Stimulated activated CD4-positive, alpha-beta T cell treated with anti-CD3 and anti-CD28 coated beads, Interleukin-4, amount 100 ng/mL, for 1 hour (primary cell): Measurements from ENCODE around the gene ZNF493.
A peak's percentile ranks its signal among the peaks of the same experiment; 100 is the strongest.

Experiments
- DNase-seq: peaks from one replicate; pipeline ENCODE4 v3.0.0-alpha.2; 2020

Gene ZNF493

DNA sequence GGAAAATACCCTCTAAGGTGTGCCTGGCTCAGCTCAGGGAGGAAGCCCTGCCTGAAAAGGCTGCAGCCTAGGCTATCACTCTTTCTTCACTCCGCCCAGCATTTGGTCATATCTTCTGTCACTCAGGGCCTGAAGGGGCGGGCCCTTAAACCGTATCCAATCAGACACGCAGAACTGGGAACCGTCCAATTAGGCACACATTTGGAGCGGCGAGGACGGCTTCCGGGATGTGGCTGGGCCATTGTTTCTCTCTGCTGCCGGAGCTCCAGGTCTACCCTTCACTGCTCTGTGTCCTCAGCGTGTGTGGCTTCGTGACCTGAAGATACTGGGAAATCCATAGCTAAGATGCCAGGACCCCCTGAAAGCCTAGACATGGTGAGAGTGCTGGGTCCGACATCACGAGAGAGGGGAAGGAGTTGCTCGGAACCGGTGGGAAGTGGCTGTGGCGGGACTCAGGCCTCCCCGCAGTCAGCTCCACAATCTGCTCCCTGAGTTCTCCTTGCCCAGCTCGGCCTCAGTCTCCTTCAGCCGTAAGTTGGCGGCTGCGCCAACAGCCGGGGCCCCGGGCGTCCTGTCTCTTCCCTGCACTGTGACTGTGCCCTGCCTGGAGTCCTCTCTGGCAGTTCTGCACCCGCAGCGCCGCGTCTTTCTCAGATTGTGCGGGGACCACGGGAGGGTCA, at the start of gene ZNF493:
Gene ZNF493, plus strand, starts transcription at position 241 of the 680 bp plus-strand sequence. Its CDS starts 105 bp downstream, at position 346.
- peak; percentile 88 for DNase-seq

- no peak for DNase-seq
Measured at GRCh38 chr19:21352830-21353229, 44.1 kb upstream of the ZNF493 start.

DNA sequence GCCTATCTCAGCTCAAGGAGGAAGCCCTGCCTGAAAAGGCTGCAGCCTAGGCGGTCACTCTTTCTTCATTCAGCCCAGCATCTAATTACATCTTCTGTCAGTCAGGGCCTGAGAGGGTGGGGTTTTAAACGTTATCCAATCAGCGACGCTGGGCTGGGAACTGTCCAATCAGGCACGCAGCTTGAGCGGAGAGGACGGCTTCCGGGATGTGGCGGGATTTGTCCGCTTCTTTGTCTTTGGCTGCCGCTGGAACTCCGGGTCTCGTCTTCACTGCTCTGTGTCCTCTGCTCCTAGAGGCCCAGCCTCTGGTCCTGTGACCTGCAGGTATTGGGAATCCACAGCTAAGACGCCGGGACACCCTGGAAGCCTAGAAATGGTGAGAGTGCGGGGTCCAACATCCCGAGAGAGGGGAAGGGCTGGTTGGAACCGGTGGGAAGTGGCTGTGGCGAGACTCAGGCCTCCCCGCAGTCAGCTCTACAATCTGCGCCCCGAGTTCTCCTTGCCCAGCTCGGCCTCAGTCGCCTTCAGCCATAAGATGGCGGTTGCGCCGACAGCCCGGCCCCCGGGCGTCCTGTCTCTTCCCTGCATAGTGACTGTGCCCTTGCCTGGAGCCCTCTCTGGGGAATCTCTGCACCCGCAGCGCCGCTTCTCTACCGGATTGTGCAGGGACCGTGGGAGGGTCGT, 38.0 kb upstream of the ZNF493 start, which contains the start of gene ZNF738:
Gene ZNF738, plus strand, starts transcription at position 233 of the 684 bp plus-strand sequence. Its CDS starts 141 bp downstream, at position 374.
- peak; percentile 79 for DNase-seq

GRCh38 chr19:21362291-21362690, 34.6 kb upstream of the ZNF493 start:
- DNase-seq: no peak

DNA sequence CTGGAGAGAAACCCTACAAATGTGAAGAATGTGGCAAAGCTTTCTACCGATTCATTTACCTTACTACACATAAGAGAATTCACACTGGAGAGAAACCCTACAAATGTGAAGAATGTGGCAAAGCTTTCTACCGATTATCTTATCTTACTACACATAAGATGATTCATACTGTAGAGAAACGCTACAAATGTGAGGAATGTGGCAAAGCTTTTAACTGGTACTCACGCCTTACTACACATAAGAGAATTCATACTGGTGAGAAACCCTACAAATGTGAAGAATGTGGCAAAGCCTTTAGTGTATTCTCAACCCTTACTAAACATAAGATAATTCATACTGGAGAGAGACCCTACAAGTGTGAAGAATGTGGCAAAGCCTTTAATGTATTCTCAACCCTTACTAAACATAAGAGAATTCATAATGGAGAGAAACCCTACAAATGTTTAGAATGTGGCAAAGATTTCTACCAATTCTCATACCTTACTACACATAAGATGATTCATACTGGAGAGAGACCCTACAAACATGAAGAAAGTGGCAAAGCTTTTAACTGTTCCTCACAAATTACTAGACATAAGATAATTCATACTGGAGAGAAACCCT, 12.9 kb upstream of the ZNF493 start:
- DNase-seq: no peak

DNA sequence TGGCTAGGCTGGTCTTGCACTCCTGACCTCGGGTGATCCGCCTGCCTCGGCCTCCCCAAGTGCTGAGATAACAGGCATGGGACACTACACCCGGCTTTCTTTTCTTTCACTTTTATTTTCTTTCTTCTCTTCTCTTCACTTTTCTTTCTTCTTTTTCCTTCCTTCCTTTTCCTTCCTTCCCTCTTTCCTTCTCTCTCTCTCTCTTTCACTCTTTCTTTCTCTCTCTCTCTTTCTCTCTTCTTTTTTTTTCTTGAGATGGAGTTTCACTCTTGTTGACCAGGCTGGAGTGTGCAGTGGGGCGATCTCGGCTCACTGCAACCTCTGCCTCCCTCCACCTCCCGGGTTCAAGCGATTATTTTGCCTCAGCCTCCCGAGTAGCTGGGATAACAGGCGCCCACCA, 812 bp upstream of the ZNF493 start:
- DNase-seq: no peak

DNA sequence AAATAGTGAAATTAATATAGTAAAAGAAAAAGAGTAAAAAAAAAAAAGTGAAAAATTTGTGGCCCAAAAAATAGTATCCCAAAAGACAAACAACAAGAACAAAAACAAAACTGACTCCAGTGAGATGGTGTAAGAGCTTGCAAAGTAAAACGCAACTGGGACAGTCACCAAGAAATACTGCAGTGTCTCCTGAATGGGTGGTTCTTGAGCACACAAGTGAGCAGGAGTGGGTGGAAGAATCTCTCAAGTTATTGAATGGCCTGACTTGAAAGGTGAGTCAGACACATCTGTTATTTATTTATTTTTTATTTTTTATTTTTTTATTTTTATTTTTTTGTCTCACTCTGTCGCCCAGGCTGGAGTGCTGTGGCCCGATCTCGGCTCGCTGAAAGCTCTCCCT, 1.9 kb downstream of the ZNF493 start:
- DNase-seq: no peak

DNA sequence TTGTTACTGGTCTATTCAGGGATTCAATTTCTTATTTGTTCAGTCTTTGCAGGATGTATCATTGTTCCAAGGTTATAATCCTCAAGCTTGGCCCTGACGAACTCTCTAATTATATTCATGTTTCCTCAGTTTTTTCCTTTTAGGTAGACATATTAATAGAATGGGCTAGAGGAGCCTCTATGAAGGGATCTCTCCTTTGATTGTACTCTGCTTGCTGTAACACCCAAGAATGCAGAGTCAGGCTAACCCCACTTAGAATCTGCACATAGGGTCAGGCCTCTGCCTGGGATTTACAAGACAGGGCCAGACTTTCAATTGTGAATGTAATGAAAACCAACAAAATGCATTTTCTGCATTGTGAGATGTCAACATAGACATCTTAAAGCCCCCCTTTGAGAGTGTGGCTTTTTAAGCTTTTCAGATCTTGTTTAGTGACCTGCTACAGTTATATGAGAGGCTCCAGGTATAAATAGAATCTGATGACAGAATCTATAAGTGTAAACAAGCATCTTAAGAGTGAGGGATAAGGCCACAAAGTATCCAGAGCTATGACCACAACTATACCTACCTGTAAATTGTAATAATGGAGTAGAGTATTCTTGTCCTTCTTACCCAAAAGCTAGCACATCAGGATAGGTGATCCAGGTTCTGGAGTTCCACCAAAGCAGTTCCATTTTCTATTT, 5.5 kb downstream of the ZNF493 start:
- no peak for DNase-seq

GRCh38 chr19:21410166-21410565, 13.2 kb downstream of the ZNF493 start:
- no peak for DNase-seq

GRCh38 chr19:21422244-21422643, 25.3 kb downstream of the ZNF493 start:
- no peak for DNase-seq

DNA sequence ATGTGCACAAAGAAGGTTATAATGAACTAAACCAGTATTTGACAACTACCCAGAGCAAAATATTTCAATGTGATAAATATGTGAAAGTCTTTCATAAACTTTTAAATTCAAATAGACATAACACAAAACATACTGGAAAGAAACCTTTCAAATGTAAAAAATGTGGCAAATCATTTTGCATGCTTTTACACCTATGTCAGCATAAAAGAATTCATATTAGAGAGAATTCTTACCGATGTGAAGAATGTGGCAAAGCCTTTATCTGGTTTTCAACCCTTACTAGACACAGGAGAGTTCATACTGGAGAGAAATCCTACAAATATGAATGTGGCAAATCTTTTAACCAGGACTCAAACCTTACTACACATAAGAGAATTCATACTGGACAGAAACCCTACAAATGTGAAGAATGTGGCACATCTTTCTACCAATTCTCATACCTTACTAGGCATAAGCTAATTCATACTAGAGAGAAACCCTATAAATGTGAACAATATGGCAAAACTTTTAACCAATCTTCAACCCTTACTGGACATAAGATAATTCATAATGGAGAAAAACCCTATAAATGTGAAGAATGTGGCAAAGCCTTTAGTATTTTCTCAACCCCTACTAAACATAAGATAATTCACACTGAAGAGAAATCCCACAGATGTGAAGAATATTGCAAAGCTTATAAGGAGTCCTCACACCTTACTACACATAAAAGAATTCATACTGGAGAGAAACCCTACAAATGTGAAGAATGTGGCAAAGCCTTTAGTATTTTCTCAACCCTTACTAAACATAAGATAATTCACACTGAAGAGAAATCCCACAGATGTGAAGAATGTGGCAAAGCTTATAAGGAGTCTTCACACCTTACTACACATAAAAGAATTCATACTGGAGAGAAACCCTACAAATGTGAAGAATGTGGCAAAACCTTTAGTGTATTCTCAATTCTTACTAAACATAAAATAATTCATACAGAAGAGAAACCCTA, 26.4 kb downstream of the ZNF493 start:
- no peak for DNase-seq

- DNase-seq: no peak
Measured at GRCh38 chr19:21430675-21431074, 33.7 kb downstream of the ZNF493 start.

GRCh38 chr19:21432590-21432989, 35.7 kb downstream of the ZNF493 start:
- DNase-seq: no peak

DNA sequence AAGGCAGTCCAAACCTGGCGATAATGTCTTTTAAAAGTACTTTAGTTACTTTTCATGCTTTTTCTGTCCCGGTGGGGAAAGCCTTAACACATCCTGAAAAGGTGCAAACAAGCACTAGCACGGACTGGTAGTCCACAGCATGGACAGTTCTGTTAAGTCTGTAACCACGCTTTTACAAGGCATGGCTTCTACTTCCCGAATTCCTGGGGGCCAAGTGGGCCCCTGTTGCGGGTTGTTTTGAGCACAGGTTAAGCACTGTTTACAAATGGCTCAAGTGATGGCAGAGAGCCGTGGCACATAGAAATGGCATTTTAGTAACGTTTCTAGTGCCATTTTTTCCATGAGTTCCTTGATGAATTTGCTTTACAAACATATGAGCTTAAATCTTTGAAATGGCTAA, 37.6 kb downstream of the ZNF493 start:
- no peak for DNase-seq

- no peak for DNase-seq
Measured at GRCh38 chr19:21434967-21435544, 38.1 kb downstream of the ZNF493 start.

DNA sequence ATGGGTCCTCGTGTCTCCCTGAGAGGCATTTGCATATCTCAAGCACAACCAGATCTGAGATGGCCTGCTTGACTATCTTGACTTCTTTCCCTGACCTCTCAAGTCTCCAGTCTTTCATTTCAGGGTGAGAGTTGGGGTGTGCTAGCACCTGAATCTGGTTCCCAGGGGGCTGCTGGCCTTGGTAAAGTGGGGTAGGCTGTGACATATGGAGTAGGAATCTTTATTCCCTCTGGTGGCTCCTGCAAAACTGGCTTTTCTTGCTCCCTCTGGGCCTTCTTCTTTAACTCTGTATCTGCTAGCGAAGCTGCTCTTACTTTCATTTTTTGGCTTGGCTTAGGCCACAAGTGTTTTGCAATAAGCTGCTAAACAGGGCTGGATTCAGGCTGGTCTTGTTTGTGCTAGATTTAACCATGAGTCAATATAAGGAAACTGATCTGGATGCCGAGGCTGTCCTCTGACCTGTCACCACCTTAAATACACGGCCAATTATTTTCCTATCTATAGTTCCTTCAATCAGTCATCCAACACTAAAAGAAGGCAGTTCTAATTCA, 42.3 kb downstream of the ZNF493 start:
- no peak for DNase-seq

GRCh38 chr19:21440321-21440720, 43.4 kb downstream of the ZNF493 start:
- no peak for DNase-seq

DNA sequence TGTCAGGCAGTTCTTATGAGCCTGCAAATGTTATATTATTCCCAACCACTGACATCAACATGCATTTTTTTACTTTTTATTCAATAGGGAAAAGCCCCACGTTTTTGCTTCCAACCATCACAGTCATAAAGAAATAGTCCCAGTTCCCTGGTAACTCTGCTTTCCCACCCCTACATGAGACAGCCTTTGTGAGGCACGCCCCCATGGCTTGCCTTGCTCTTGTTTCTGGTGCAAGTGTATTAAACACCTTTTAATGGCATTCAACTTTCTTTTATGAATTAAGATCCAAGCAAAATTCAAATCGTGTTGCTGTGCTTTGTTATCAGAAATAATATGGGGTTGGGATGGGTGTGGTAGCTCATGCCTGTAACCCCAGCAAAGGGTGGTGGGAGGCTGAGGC, 54.3 kb downstream of the ZNF493 start:
- no peak for DNase-seq

DNA sequence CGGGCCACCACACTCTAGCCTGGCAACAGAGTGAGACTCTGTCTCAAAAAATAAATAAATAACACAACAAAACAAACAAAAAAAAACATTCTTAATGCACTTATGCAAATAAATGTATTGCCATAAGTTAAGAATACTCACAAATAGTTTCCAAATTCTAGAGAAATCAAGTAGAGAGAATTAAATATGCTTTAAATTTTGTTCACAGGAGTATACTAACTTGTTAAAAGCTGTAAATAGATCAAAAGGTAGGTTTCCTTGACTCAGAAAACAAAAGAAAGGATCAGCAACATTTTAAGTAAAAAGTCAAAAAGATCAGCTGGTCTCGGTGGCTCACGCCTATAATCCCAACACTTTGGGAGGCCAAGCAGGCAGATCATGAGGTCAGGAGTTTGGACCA, 58.0 kb downstream of the ZNF493 start:
- no peak for DNase-seq

GRCh38 chr19:21460686-21461085, 63.8 kb downstream of the ZNF493 start:
- DNase-seq: no peak

- DNase-seq: no peak
Measured at GRCh38 chr19:21462540-21462939, 65.6 kb downstream of the ZNF493 start.
